HG03135 (cell line): ENCODE data around the gene ITGA7.

ENCODE experiments used
- ATAC-seq: cut with Tn5 transposase; IDR thresholded peaks from one replicate; pipeline ENCODE4 v1.9.1; 2021; ENCODE audit warnings: mild to moderate bottlenecking, moderate library complexity; ENCODE audit not compliant: unreplicated experiment

Gene ITGA7

GRCh38 chr12:55707841-55708694 lies at the start of gene ITGA7:
TSS of gene ITGA7 (minus strand) at chr12:55707904. CDS start at chr12:55707682, 222 bp downstream.
- no peak for ATAC-seq

GRCh38 chr12:55755246-55755645 lies 47.5 kb upstream of the ITGA7 start:
- ATAC-seq = no peak

- ATAC-seq = no peak
These were observed 40.7 kb upstream of the ITGA7 start for GRCh38 chr12:55748230-55748993.

- no peak for ATAC-seq
These were observed 39.2 kb upstream of the ITGA7 start for GRCh38 chr12:55746913-55747231.

- ATAC-seq = no peak
These were observed 38.6 kb upstream of the ITGA7 start for GRCh38 chr12:55746174-55746912.

GRCh38 chr12:55745361-55746173 lies 37.9 kb upstream of the ITGA7 start:
- no peak for ATAC-seq

GRCh38 chr12:55744340-55745030 lies 36.8 kb upstream of the ITGA7 start:
- ATAC-seq = no peak

GRCh38 chr12:55743406-55744339 lies 36.0 kb upstream of the ITGA7 start:
- peak; percentile 39 for ATAC-seq

- ATAC-seq = peak; percentile 19
These were observed 35.2 kb upstream of the ITGA7 start, which contains the start of gene GDF11 for GRCh38 chr12:55742719-55743405. TSS of gene GDF11 (plus strand) at chr12:55743122. CDS start at chr12:55743317, 195 bp downstream.

- no peak for ATAC-seq
These were observed 34.4 kb upstream of the ITGA7 start for GRCh38 chr12:55741931-55742680.

GRCh38 chr12:55739025-55739378 lies 31.3 kb upstream of the ITGA7 start:
- no peak for ATAC-seq

- ATAC-seq = peak; percentile 75
These were observed 30.7 kb upstream of the ITGA7 start for GRCh38 chr12:55738123-55739024.

GRCh38 chr12:55737581-55738122 lies 29.9 kb upstream of the ITGA7 start:
- no peak for ATAC-seq

- ATAC-seq = peak; percentile 35
These were observed 29.3 kb upstream of the ITGA7 start for GRCh38 chr12:55736780-55737580.

GRCh38 chr12:55736076-55736475 lies 28.4 kb upstream of the ITGA7 start:
- ATAC-seq = no peak
